Panc1 (cell line): ENCODE data around the gene GREB1. TPM values are rescaled to one million over a fixed set of nuclear protein-coding genes. Genes with fewer than 3 reads are reported as not detected.

Source experiments
- ATAC-seq: fragments of 200-7000 bp; cut with Tn5 transposase; 2 replicates; pipeline ENCODE4 v1.9.1; 2020; ENCODE audit warnings: mild to moderate bottlenecking, moderate library complexity
- BruUV-seq: library from RNA; stranded (reverse); fragments of 400-500 nt; replicated peaks from 2 replicates; lab custom pipeline; 2021; lab: Mats Ljungman, UMichigan
- CTCF ChIA-PET: fragments of 300-600 bp; sonication (Branson Sonifier 250); formaldehyde crosslinking; loops from one replicate; lab custom pipeline; 2022; ENCODE audit warnings: antibody characterized with exemption; lab: Charles Lee
- POLR2A ChIA-PET: fragments of 300-600 bp; sonication (Branson Sonifier 250); formaldehyde crosslinking; loops from one replicate; lab custom pipeline; 2022; ENCODE audit warnings: antibody characterized with exemption; lab: Charles Lee
- DNase-seq: peaks from one replicate; pipeline ENCODE4 v3.0.0-alpha.2; 2010; ENCODE audit warnings: low read depth, low spot score
- H3K27ac ChIP-seq: 2 replicates; pipeline ENCODE4 v1.5.1; 2011; ENCODE audit warnings: mild to moderate bottlenecking, low read length, inconsistent platforms
- H3K27me3 ChIP-seq: fragments of 200-500 bp; sonication (Bioruptor generic); 2 replicates; pipeline ENCODE4 v1.6.0; 2014; ENCODE audit warnings: low read length, inconsistent platforms; ENCODE audit not compliant: control insufficient read depth, insufficient read depth
- H3K36me3 ChIP-seq: fragments of 200-500 bp; sonication (Bioruptor generic); 2 replicates; pipeline ENCODE4 v1.5.1; 2014; ENCODE audit warnings: inconsistent platforms, mild to moderate bottlenecking, low read length, moderate library complexity; ENCODE audit not compliant: control insufficient read depth, insufficient read depth
- H3K4me1 ChIP-seq: 2 replicates; pipeline ENCODE4 v1.5.1; 2011; ENCODE audit warnings: inconsistent platforms, mild to moderate bottlenecking, low read length, moderate library complexity; ENCODE audit not compliant: control insufficient read depth, insufficient read depth
- H3K4me3 ChIP-seq, 2 experiments: 2 replicates each; pipeline ENCODE4 v1.5.1; 2011 to 2012; ENCODE audit warnings: low read depth in 2 of 2, low read length in 2 of 2, mild to moderate bottlenecking in 2 of 2, inconsistent platforms in 1 of 2, moderate library complexity in 1 of 2
- H3K9me3 ChIP-seq: fragments of 200-500 bp; sonication (Bioruptor generic); 2 replicates; pipeline ENCODE4 v1.5.1; 2014; ENCODE audit warnings: low read depth, mild to moderate bottlenecking, inconsistent platforms, low read length, moderate library complexity; ENCODE audit not compliant: control insufficient read depth, insufficient read depth
- POLR2AphosphoS5 ChIP-seq: IDR thresholded peaks from 2 replicates; pipeline ENCODE4 v1.6.1; 2012; ENCODE audit warnings: mild to moderate bottlenecking, low read depth, low read length, moderate library complexity
- REST ChIP-seq, 2 experiments: IDR thresholded peaks; 2 replicates each; pipeline ENCODE4 v1.6.1; 2011 to 2012; ENCODE audit warnings: low read depth in 2 of 2, control low read depth in 1 of 2, low read length in 1 of 2, mild to moderate bottlenecking in 1 of 2, moderate library complexity in 1 of 2; ENCODE audit not compliant: insufficient read depth in 1 of 2
- SIN3A ChIP-seq: IDR thresholded peaks from 2 replicates; pipeline ENCODE4 v1.6.1; 2012; ENCODE audit warnings: low read depth, mild to moderate bottlenecking, low read length, moderate library complexity, borderline replicate concordance; ENCODE audit not compliant: insufficient read depth
- TCF7L2 ChIP-seq: IDR thresholded peaks from 2 replicates; pipeline ENCODE4 v1.6.1; 2011; ENCODE audit warnings: mild to moderate bottlenecking, low read depth, low read length, inconsistent platforms
- in situ Hi-C: cut with HindIII; loops from 2 replicates; pipeline ENCODE4 v1.10.0; 2016; ENCODE audit warnings: low sequenced_read_pairs, low pct_unique_long_range_greater_than_20kb
- intact Hi-C: fragments of 100-400 bp; cut with micrococcal nuclease; formaldehyde crosslinking; loops from one replicate; pipeline ENCODE4 v1.10.0; 2022; ENCODE audit not compliant: unreplicated experiment
- total RNA-seq: library from RNA; stranded (reverse); gene quantifications from one replicate; pipeline ENCODE4 v1.2.1, GENCODE V29; 2021; ENCODE audit not compliant: unreplicated experiment
- TF ChIP-seq, protein P1 (sequence below): fragments of 450-650 bp; IDR thresholded peaks from 2 replicates; pipeline ENCODE4 v1.5.1; 2017; ENCODE audit warnings: mild to moderate bottlenecking

GREB1 gene
- total RNA-seq, 1 experiment from 2014 or later, result 0.90 TPM

GRCh38 chr2:11656252-11656651 is 122.4 kb downstream of the GREB1 start:
- Histone ChIP-seq H3K27me3 (peaks cover 3% of the 10 kb centered on the region; the same call in 1 of the 2 replicates), H3K4me1 (no peaks in the 10 kb centered on the region), H3K9me3 (no peaks in the 10 kb centered on the region), H3K27ac (no peak overlapping the region), H3K36me3 (no peaks in the 10 kb centered on the region), H3K4me3 (no peak overlapping the region)
- DNase-seq (no peak), ATAC-seq (no peak)
- BruUV-seq, result no TSS peak
- ChIA-PET POLR2A (no interaction called here), CTCF (no interaction called here)
- TF ChIP-seq REST (IDR thresholded peaks at IDR 0.05; ENCODE audit: insufficient read depth in 1 of 2, low read depth in 2 of 2, low read length in 1 of 2) (no peak), SIN3A (no peak), POLR2AphosphoS5 (no peak), TCF7L2 (no peak)
- TF ChIP-seq, protein P1, sequence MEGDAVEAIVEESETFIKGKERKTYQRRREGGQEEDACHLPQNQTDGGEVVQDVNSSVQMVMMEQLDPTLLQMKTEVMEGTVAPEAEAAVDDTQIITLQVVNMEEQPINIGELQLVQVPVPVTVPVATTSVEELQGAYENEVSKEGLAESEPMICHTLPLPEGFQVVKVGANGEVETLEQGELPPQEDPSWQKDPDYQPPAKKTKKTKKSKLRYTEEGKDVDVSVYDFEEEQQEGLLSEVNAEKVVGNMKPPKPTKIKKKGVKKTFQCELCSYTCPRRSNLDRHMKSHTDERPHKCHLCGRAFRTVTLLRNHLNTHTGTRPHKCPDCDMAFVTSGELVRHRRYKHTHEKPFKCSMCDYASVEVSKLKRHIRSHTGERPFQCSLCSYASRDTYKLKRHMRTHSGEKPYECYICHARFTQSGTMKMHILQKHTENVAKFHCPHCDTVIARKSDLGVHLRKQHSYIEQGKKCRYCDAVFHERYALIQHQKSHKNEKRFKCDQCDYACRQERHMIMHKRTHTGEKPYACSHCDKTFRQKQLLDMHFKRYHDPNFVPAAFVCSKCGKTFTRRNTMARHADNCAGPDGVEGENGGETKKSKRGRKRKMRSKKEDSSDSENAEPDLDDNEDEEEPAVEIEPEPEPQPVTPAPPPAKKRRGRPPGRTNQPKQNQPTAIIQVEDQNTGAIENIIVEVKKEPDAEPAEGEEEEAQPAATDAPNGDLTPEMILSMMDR, result no peak
- in situ Hi-C loops, result no loop called here
- intact Hi-C loops, result no loop called here

GRCh38 chr2:11656671-11657101 is 122.8 kb downstream of the GREB1 start:
- DNase-seq (no peak), ATAC-seq (no peak)
- intact Hi-C loops, result no loop called here
- Histone ChIP-seq H3K27me3 (peaks cover 3% of the 10 kb centered on the region; the same call in 1 of the 2 replicates), H3K4me1 (no peaks in the 10 kb centered on the region), H3K27ac (no peak overlapping the region), H3K36me3 (no peaks in the 10 kb centered on the region), H3K4me3 (no peak overlapping the region), H3K9me3 (no peaks in the 10 kb centered on the region)
- no TSS peak for BruUV-seq
- TF ChIP-seq TCF7L2, result no peak
- no peak for TF ChIP-seq POLR2AphosphoS5
- no peak for TF ChIP-seq REST (IDR thresholded peaks at IDR 0.05; ENCODE audit: insufficient read depth in 1 of 2, low read depth in 2 of 2, low read length in 1 of 2)
- no peak for TF ChIP-seq SIN3A
- TF ChIP-seq, protein P1, result no peak
- ChIA-PET CTCF (no interaction called here), POLR2A (no interaction called here)
- in situ Hi-C loops, result no loop called here
